ENCODE data around the gene RXFP1.

GRCh38 chr4:158688813-158689212 lies 167.1 kb downstream of the RXFP1 start:
- TF ChIP-seq SP1 (IDR thresholded peaks at IDR 0.05) (no peak), ELF4 (IDR thresholded peaks at IDR 0.05) (no peak), HDGF (IDR thresholded peaks at IDR 0.05; ENCODE audit: borderline replicate concordance) (no peak), LEF1 (IDR thresholded peaks at IDR 0.05; ENCODE audit: borderline replicate concordance) (no peak), ZNF384 (IDR thresholded peaks at IDR 0.05) (no peak), BHLHE40 (IDR thresholded peaks at IDR 0.05; ENCODE audit: borderline replicate concordance) (no peak)

Data from HEK293T (cell line).